Measurements from ENCODE around the gene STRADB. TPM values are rescaled to one million over a fixed set of nuclear protein-coding genes. Genes with fewer than 3 reads are reported as not detected.
A peak's percentile ranks its signal among the peaks of the same experiment; 100 is the strongest.

Gene STRADB
- total and polyA plus RNA-seq, 2 experiments from 2014 or later = 35.9 to 37.1 TPM

GRCh38 chr2:201406077-201406662 is 45.4 kb upstream of the STRADB start:
- no peaks in the 10 kb centered on the region for H3K4me1 ChIP-seq (ENCODE audit: insufficient read depth)
- H3K79me2 ChIP-seq (replicated peaks; ENCODE audit: insufficient read depth) = no peaks in the 10 kb centered on the region
- no peaks in the 10 kb centered on the region for H4K20me1 ChIP-seq (replicated peaks; ENCODE audit: insufficient read depth)
- no peak overlapping the region for H2AFZ ChIP-seq
- H3K4me2 ChIP-seq = no peak overlapping the region
- H3K27me3 ChIP-seq (ENCODE audit: insufficient read depth) = no peaks in the 10 kb centered on the region
- no peaks in the 10 kb centered on the region for H3K4me1 Mint-ChIP-seq
- no peaks in the 10 kb centered on the region for H3K36me3 ChIP-seq (ENCODE audit: insufficient read depth)
- no peaks in the 10 kb centered on the region for H3F3A ChIP-seq (replicated peaks; ENCODE audit: low read depth)
- peak overlapping the region; percentile 52 for H3K27ac Mint-ChIP-seq
- H3K36me3 Mint-ChIP-seq (ENCODE audit: low read depth) = no peaks in the 10 kb centered on the region
- no peak for ATAC-seq
- H3K27me3 Mint-ChIP-seq (ENCODE audit: insufficient read depth, low read depth, poor library complexity) = no peaks in the 10 kb centered on the region
- H3K27ac ChIP-seq (ENCODE audit: low read depth) = no peak overlapping the region
- TF ChIP-seq NANOG (IDR thresholded peaks at IDR 0.05; ENCODE audit: borderline replicate concordance) (no peak), CREB1 (CRISPR knock-in tag; IDR thresholded peaks at IDR 0.05; ENCODE audit: low read depth) (no peak), CTCF (conservative IDR thresholded peaks at IDR 0.05; ENCODE audit: low read depth in 2 of 2) (no peak), ZNF462 (CRISPR knock-in tag; IDR thresholded peaks at IDR 0.05) (no peak), ETS1 (IDR thresholded peaks at IDR 0.05) (no peak), EZH2phosphoT487 (IDR thresholded peaks at IDR 0.05; ENCODE audit: unreplicated experiment) (no peak), REST (IDR thresholded peaks at IDR 0.05; ENCODE audit: unreplicated experiment) (no peak), JUNB (IDR thresholded peaks at IDR 0.05; ENCODE audit: unreplicated experiment) (no peak), ZNF331 (CRISPR knock-in tag; IDR thresholded peaks at IDR 0.05; ENCODE audit: low read depth) (no peak), ZNF114 (CRISPR knock-in tag; IDR thresholded peaks at IDR 0.05) (no peak), POLR2AphosphoS5 (IDR thresholded peaks at IDR 0.05; ENCODE audit: low read depth) (no peak), STAT1 (IDR thresholded peaks at IDR 0.05; ENCODE audit: unreplicated experiment) (no peak)
- no peaks in the 10 kb centered on the region for H3K9me2 ChIP-seq (ENCODE audit: insufficient read depth)
- DNase-seq (ENCODE audit: low spot score) = no peak
- no peaks in the 10 kb centered on the region for H3K9me3 Mint-ChIP-seq
- H3K4me3 Mint-ChIP-seq = no peak overlapping the region
- H3K4me3 ChIP-seq = no peak overlapping the region
